SK-N-DZ (cell line): ENCODE results near the gene RPF1.
"Not testable (repeated sequence)": the region's sequence is repeated elsewhere in the genome, so short reads cannot be mapped to it uniquely, and the experiment has no call there.

Experiments used
- DNase-seq: peaks from one replicate; pipeline ENCODE4 v3.0.0-alpha.2; 2015; ENCODE audit warnings: low spot score

Gene RPF1

DNA sequence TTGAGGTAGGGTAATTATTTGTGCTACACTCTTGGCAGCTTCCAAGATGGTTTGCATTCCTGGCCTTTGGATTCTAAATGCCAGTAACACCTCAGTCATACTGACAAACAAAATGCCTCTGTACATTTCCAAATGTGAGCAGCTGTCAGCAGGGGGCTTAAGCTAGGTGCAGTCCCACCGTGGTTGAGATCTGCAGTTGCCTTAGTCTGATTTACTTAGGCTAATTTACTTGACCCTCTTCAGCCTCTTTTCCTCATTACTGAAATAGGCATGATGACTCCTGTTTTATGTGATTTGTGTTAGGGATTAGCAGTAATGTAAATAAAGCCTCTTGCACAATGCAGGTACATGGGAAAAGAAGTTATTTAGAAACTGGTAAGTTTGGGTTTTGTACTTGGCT lies 13.7 kb downstream of the RPF1 start:
- no peak for DNase-seq

DNA sequence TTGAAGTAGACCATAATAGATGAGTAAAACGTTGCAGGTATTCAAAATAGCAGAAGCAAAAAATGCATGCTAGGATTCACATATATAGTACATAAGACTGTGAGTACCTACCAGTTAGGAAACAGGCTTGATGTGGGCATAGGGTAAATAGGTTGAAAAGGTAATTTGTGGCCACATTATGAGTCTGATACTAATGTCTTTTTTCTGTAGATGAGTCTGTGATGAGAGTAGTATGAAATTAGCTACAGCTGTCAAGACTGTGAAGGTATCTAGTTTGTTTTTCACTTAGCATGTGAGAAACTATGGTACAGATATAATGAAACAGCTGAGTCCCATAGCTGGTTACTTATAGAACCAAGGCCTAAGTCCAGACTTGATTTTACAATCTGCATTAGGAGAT lies 14.7 kb downstream of the RPF1 start:
- no peak for DNase-seq

DNA sequence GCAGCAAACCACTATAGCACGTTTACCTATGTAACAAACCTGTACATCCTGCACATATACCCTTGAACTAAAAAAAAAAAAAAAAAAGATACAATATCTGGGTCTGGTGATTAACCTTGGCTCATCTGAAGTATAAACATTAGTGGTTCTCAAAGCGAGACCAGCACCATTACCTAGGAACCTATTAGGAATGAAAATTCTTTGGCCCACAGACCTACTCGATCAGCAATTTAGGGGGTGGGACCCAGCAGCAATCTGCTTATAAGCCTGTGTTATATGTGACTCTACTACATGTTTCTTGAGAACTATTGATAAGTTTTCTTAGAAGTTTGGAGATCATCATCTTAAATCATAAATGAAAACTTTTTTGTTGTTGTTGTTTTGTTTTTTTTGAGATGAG lies 17.4 kb downstream of the RPF1 start:
- DNase-seq: no peak

DNA sequence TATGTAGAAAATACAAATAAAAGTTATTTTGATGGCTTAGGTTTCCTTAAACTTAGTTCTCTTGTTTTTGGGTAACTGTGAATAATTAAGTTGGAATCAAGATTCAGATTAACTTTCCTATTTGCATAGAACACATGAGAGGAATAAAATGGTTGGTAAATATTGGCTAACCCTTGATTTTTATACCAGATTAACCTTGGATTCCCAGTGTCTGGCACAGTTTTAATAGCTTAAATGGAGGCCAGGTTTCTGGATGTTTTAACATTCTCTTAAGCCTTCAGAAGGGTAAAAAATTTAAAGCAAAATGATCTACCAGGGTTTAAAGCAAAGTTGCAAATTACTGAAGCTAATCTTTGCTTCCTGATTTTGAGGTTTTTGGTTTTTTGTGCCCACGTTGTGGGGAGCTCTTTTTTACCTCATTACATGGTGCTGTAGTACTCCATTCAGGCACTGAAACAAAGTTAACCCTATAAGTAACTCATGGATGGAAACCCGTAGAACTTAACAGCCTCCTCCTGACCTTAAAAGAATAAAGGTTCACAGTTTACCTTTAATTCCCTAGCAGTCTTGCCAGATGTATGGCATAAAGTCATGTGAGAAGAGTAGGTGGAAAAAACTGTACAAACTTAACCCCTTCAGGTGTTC lies 18.7 kb downstream of the RPF1 start:
- no peak for DNase-seq

DNA sequence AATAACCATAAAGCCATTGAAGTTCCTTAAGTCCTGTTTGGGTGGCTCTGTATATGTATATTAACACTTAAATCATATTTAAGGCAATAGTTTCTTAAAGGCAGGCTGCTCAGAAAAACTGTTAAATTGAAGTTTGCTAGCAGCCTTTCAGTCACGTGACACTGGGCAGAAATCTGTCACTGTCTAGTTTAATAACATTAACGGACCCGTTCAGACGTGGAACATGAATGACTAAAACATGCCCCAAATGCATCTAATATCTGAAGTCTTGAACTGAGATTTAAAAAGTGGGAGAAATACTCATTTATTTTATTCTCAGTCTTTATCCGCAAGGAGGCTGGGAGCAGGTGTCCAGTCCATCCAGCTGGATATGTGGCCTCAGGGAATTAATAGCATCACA lies 23.9 kb downstream of the RPF1 start:
- no peak for DNase-seq

DNA sequence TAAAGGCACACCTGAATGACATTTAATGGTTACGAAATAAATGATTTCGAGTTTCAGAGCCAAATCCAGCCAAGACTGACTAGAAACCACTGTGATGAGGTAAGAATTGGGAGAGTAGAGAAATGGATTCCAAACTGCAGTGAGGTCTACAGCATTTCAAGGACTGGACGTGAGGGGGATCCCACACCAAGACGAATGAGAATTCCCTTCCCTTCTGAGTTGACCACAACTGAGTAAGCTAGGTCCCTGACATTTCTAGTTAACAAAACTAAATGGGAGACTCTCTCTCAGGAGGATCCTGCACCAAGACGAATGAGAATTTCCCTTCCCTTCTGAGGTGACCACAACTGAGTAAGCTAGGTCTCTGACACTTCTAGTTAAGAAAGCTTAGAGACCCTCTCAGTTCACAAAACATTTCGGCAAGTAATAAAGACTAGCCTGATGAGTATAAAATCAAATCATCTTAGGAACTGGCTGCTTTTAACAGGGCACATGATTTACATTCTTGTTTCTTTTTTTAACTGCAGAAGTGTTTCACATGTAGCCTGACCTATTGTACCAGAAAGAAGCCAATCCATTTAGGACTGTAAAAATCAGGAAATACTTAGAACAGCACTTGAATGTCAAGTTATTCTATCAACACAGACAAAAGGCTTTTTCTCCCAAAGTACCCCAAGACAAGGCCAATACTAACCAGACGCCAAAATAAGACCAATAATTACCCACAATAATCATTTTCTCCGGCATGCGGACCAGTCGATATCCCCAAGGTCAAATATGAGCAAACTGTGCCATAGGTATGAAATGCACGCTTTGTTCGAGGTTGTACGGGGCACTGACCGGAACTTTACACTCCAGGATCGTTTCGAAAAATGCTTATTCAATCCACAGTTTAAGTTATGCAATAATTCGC lies 25.8 kb downstream of the RPF1 start:
- DNase-seq: no peak

DNA sequence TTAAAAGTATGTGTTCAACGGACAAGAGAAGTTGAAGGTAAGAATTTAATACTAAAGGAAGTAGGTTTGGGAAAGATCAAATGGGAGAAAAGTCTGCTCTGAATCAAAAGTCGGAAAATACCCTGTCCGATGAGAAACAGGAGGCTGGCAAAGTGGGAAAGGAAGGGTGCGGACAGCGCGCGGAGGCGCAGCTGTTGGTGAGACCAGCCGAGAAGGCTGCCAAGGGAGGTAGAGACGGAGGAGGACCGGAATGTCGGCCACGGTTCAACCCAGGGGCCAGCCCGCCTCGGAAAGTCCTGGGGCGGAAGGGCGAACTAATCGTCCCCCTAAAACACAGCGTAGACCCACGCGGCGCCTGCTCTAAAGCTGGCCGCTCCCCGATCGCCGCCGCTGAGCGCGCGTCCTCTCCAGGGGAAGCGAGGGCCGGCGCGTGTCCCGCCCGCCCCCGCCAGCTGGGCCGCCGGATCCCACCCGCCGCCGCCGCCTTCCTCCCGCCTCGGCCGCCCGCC lies 26.5 kb downstream of the RPF1 start:
- peak; percentile 40 for DNase-seq

DNA sequence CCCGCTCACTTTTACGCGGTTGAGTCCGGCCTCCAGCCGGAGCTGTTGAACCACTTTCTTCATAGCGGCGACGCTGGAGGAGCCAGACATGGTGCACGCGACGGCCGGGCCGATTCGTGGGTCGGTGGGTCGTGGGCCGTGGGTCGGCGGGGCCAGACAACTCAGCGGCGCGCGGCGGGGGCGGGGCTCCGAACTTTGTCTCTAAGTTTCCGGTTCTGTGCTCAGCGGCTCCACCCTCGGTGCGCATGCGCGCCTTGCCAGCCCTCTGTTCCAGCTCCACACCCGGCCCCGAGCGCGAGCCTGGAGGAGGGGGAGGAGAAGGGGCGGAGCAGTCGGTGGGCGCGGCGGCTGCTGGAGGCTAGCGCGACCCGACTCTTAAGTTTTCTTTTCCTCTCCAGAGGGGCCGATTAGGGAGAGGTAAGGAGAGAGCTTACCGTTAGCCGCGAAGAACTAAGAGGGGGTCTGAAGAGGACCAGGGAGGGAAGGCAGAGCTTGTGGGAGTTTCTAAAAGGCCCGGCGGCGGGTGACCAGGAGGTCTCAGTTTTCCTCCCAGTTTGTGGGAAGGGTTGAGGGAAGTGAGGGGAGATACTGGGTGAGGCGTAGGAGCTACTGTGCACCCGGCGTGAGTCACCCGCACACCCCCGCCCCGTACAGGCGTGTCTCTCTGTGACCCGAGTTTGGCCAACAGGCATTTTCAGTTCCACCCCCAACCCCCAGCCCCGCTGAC lies 27.1 kb downstream of the RPF1 start, which contains the start of the genes GNG5 and SPATA1:
TSS of gene GNG5 (minus strand) at position 580 of the 727 bp plus-strand sequence. CDS start at position 90, 490 bp downstream.
TSS of gene SPATA1 (plus strand) at position 385 of the 727 bp plus-strand sequence. CDS start 9,974 bp downstream, outside the sequence.
- DNase-seq: peak; percentile 93

DNA sequence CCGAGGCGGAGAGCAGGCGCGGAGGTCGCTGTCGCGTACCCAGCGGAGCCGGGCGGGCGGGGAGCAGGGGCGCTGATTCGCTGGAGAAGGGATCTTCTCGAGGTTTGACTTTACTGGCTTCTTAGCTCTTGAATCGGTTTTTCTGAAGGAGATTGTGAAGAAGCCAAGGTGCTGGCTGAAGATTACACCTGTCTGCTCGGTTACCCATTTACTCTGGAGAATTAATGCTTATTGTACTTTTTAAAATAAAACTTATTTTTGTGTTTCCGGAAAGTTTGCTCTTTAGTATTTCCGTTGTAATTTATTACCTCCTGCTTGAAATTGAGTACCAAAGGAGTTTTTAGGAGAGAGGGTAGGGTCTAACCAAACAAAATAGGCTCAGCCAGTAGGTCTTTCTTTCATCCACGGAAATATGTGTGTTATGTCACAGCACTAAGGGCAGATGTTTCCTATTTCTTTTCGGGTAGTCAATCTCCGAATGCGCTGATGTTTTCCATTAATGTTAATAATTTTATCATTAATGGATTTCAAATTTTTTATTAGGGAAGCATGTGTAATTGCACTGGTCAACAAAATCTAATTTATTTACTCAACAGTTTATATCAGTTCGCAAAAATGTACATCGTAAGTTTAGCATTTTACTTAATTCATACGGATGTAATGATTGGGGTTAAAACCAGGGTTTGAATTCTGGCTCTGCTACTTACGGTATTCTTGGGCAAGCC lies 27.8 kb downstream of the RPF1 start:
- DNase-seq: no peak

DNA sequence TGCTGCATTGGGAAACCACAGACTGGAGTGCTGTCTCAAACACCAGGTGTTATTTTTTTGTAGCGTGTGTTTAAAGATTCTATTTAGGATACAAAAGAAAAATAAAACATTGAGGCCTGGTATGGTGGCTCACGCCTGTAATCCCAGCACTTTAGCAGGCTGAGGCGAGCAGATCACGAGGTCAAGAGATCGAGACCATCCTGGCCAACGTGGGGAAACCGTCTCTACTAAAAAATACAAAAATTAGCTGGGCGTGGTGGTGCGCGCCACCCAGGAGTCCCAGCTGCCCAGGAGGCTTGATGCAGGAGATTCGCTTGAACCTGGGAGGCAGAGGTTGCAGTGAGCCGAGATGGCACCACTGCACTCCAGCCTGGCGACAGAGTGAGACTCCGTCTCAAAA lies 28.8 kb downstream of the RPF1 start:
- not testable (repeated sequence) for DNase-seq

DNA sequence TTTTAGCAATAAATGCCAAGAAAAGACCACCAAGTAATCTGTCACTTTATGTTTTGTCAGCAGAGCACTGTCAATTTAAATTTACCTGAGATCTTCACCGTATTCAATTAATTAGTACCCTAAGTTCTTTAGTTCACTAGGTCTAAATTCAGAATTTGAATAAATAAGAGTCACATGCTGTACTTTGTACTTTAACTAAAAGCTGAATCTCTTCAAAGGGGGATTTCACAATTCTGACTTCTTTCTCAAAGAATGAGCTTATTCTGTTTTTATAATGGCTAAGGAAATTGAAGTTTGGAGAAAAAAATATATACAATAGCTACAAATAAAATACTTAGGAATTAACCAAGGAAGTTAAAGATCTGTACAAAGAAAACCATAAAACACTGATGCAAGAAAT lies 29.4 kb downstream of the RPF1 start:
- DNase-seq: no peak

DNA sequence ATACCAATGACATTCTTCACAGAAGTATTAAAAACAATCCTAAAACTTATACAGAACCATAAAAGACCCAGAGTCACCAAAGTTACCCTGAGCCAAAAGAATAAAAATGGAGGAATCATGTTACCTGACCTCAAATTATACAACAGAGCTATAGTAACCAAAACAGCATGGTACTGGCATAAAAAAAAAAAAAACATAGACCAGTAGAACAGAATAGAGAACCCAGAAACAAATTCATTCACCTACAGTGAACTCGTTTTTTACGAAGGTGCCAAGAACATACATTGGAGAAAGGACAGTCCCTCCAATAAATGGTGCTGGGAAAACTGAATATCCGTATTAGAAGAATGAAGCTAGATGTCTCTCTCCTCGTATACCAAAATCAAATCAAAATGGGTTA lies 30.0 kb downstream of the RPF1 start:
- no peak for DNase-seq

DNA sequence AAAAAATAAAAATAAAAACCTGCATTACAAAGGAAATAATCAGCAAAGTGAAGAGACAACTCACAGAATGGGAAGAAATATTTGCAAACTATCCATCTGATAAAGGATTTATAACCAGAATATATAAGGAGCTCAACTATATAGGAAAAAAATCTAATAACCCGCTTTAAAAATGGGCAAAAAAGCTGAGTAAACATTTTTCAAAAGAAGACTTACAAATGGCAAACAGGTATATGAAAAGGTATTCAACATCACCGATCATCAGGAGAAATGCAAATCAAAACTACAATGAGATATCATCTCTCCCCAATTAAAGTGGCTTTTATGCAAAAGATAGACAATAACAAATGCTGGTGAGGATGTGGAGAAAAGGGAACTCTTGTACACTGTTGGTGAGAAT lies 31.1 kb downstream of the RPF1 start:
- DNase-seq: no peak

DNA sequence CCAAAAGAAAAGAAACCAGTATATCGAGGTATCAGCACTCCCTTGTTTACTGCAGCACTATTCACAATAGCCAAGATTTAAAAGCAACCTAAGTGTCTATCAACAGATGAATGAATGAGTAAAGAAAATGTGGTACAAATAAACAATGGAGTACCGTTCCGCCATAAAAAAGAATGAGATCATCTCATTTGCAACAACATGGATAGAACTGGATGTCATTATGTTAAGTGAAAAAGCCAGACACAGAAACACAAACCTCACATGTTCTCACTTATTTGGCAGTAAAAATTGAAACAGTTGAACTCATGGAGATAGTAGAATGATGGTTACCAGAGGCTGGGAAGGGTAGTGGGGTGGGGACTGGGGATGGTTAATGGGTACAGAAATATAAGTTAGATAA lies 31.6 kb downstream of the RPF1 start:
- no peak for DNase-seq

DNA sequence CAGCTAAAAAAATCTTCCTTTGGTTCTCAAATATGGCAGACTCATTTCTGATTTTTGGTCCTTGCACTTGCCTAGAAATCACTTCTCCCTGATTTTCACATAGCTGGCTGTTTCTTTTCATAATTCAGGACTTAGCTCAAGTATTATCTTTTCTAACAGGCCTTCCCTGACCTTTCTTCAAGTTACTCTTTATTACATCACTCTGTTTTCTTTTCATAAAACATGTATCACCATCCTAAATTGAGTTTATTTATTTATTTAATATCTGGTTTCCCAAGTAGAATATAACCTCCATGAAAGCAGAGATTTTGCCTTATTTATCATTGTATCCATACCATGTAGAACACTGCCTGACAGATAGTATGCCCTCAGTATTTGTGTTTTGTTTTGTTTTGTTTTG lies 45.5 kb downstream of the RPF1 start:
- DNase-seq: no peak

DNA sequence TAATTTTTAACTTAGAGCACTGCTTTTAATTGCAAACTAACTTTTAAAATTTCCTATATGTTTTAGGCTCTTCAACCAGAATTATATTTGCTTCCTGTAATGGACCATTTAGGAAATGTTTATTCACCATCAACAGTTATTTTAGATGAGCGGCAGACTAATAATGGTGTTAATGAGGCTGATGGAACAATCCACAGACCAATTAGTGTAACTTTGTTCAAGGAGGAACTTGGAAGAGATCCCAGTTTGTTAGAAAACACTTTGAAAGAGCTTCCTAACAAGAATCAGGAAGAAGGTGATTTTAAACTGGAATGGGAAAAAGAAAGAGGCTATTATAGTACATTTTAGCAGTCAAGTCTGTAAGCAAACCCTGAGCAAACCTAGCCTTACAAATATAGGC lies 46.7 kb downstream of the RPF1 start:
- no peak for DNase-seq

DNA sequence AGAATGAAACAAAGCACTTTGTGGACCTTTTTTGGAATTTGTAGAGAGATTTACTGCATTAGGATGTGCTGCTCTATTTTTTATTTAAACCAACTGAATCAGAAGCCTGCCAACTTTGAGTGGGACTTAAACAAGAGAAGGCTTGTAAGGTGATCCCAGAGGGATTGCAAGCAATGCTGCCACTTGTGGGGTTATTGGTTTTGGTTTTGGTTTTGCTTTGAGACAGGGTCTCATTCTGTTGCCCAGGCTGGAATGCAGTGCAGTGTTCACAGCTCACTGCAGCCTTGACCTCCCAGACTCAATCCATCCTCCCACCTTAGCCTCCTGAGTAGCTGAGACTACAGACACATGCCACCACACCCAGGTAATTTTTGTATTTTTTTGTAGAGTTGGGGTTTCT lies 59.5 kb downstream of the RPF1 start:
- no peak for DNase-seq

DNA sequence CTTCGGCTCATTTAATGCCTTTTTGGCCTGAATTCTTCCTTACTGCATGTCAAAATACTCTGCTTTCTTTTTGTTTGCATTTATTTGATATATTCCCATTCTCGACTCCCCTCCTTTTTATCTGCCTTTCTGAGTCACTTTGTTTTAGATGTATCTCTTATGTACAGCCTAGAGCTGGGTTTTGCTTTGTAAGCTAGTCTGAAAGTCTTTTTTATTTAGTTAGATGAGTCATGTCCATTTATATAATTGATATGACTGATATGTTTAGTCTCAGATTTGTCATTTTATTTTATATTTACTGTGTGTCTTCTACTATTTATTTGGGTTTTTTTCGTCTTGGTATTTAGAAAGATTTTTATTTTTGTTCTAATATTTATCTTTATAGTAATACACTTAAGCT lies 60.9 kb downstream of the RPF1 start:
- no peak for DNase-seq

DNA sequence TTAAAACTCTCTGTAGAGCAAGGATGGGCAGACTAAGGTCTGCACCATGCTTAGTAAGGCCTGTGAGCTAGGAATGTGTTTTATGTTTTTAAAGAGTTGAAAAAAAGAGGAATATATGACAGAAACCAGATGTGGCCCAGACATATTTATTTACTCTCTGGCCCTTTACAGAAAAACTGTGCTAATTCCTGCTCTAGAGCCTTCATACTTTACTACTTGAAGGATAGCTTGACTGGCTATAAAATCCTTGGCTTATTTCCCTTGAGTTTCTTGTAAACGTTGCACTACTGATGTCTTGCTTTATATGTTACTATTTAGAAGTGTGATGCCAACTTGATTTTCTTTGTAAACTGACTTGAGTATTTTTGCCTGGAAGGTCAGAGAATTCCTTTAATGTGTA lies 61.7 kb downstream of the RPF1 start:
- no peak for DNase-seq

DNA sequence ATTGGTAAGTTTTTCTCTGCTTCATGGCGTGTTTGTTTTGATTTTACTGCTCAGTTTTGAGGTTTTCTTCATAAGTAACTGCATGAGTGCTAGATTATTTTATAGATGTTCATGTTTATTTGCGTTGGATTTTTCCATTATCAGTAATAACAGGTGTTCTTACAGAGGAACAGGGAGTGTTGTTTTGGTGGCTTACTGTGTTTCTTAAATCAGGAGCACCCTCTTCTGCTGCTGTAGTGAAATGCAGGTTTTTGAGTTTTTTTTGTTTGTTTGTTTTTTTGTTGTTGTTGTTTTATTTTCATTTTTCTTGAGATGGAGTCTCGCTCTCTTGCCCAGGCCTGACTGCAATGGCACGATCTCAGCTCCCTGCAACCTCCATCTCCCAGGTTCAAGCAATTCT lies 62.6 kb downstream of the RPF1 start:
- no peak for DNase-seq
